A673 (cell line): ENCODE measurements around the gene FRMPD1. TPM values are rescaled to one million over a fixed set of nuclear protein-coding genes. Genes with fewer than 3 reads are reported as not detected.
"Not testable (repeated sequence)": the region's sequence is repeated elsewhere in the genome, so short reads cannot be mapped to it uniquely, and the experiment has no call there.

Source experiments
- Bru-seq: library from RNA; stranded (reverse); fragments of 400-500 nt; gene quantifications from one replicate; lab custom pipeline; 2021; lab: Mats Ljungman, UMichigan
- BruChase-seq, 2 experiments: library from RNA; stranded (reverse); fragments of 400-500 nt; gene quantifications; one replicate each; lab custom pipeline; 2021; lab: Mats Ljungman, UMichigan
- BruUV-seq: library from RNA; stranded (reverse); fragments of 400-500 nt; replicated peaks from 2 replicates; lab custom pipeline; 2021; lab: Mats Ljungman, UMichigan
- CTCF ChIA-PET: fragments of 300-600 bp; sonication (Branson Sonifier 250); formaldehyde crosslinking; loops from one replicate; lab custom pipeline; 2022; ENCODE audit warnings: antibody characterized with exemption; lab: Charles Lee
- POLR2A ChIA-PET: fragments of 300-600 bp; sonication (Branson Sonifier 250); formaldehyde crosslinking; loops from one replicate; lab custom pipeline; 2022; ENCODE audit warnings: antibody characterized with exemption; ENCODE audit not compliant: low non-redundant PET; lab: Charles Lee
- DNase-seq: peaks from one replicate; pipeline ENCODE4 v3.0.0-alpha.2; 2015; ENCODE audit warnings: low spot score
- H3K27ac ChIP-seq: fragments of 200-600 bp; sonication (generic); 2 replicates; pipeline ENCODE4 v1.5.1; 2016; ENCODE audit warnings: mixed run types, low read depth, mild to moderate bottlenecking, mixed read lengths, antibody characterized with exemption, low read length; ENCODE audit not compliant: poor library complexity, severe bottlenecking
- H3K27me3 ChIP-seq: fragments of 200-600 bp; sonication (generic); replicated peaks from 2 replicates; pipeline ENCODE4 v1.6.1; 2017; ENCODE audit warnings: mixed run types, low read depth, mild to moderate bottlenecking, mixed read lengths, antibody characterized with exemption, low read length; ENCODE audit not compliant: insufficient read depth, poor library complexity
- H3K36me3 ChIP-seq: fragments of 200-600 bp; sonication (generic); 2 replicates; pipeline ENCODE4 v1.6.1; 2016; ENCODE audit warnings: mixed run types, mild to moderate bottlenecking, mixed read lengths, antibody characterized with exemption, low read length; ENCODE audit not compliant: insufficient read depth, poor library complexity, severe bottlenecking
- H3K4me1 ChIP-seq: fragments of 200-600 bp; sonication (generic); 2 replicates; pipeline ENCODE4 v1.6.1; 2017; ENCODE audit warnings: mixed run types, mild to moderate bottlenecking, mixed read lengths, antibody characterized with exemption, low read length; ENCODE audit not compliant: insufficient read depth, poor library complexity, severe bottlenecking
- H3K4me3 ChIP-seq: fragments of 200-600 bp; sonication (generic); 2 replicates; pipeline ENCODE4 v1.5.1; 2016; ENCODE audit warnings: low read depth, mixed run types, mild to moderate bottlenecking, mixed read lengths, low read length; ENCODE audit not compliant: poor library complexity, severe bottlenecking
- H3K9me3 ChIP-seq: fragments of 200-600 bp; sonication (generic); 2 replicates; pipeline ENCODE4 v1.6.1; 2016; ENCODE audit warnings: mixed run types, low read depth, mild to moderate bottlenecking, mixed read lengths, antibody characterized with exemption, low read length; ENCODE audit not compliant: poor library complexity, severe bottlenecking
- CTCF ChIP-seq: fragments of 300-800, 200-600 bp; sonication (generic); conservative IDR thresholded peaks from 2 replicates; pipeline ENCODE4 v1.5.1; 2017; ENCODE audit warnings: low read depth, mild to moderate bottlenecking, antibody characterized with exemption, low read length, moderate library complexity, mixed read lengths
- EZH2 ChIP-seq: fragments of 200-600 bp; sonication (generic); IDR thresholded peaks from 2 replicates; pipeline ENCODE4 v1.6.1; 2017; ENCODE audit warnings: borderline replicate concordance, low read depth, mild to moderate bottlenecking, mixed read lengths, antibody characterized with exemption, low read length; ENCODE audit not compliant: poor library complexity, severe bottlenecking
- intact Hi-C: fragments of 100-400 bp; cut with micrococcal nuclease; formaldehyde crosslinking; loops from one replicate; pipeline ENCODE4 v1.10.0; 2022; ENCODE audit not compliant: unreplicated experiment
- long read RNA-seq: library from polyadenylated mRNA; stranded (forward); transcript quantifications from one replicate; pipeline ENCODE4 v2.0.0, GENCODE V29; 2022
- total RNA-seq: library from RNA; stranded (reverse); gene quantifications from 2 replicates; pipeline ENCODE4 v1.2.3, GENCODE V29; 2021

The FRMPD1 gene
- total RNA-seq (not detected in 2 replicates), Bru-seq, nascent RNA (percentile 1 among the genes with signal in this experiment), BruChase-seq, experiment 1, labeled RNA remaining after a 2-hour chase (percentile 1 among the genes with signal in this experiment), BruChase-seq, experiment 2, labeled RNA remaining after a 6-hour chase (percentile 3 among the genes with signal in this experiment)
- long read RNA-seq: 0 reads

- BruUV-seq: no TSS peak
- intact Hi-C loops: loop anchor here (5.0 kb wide), 1 partner anchor 46 kb away; no protein-coding TSS in a partner anchor
- Histone ChIP-seq H3K27ac (no peak within 1 kb of the TSS), H3K27me3 (peaks cover 73% of the 10 kb centered on the region), H3K4me3 (peak within 1 kb of the TSS; percentile 52), H3K9me3 (no peaks in the 10 kb centered on the region), H3K36me3 (no peaks in the 10 kb centered on the region), H3K4me1 (peaks cover 4% of the 10 kb centered on the region)
- TF ChIP-seq CTCF (no peak), EZH2 (peak; percentile 61)
- DNase-seq: peak; percentile 56
- CTCF ChIA-PET: no interaction called here
- POLR2A ChIA-PET: no interaction called here
Measured at GRCh38 chr9:37650873-37651768, at the start of gene FRMPD1. Gene FRMPD1, plus strand, starts transcription at chr9:37650954. Its CDS starts 41,688 bp downstream, at chr9:37692642.

GRCh38 chr9:37602061-37602460, 48.7 kb upstream of the FRMPD1 start:
- CTCF ChIA-PET: not testable (repeated sequence)

GRCh38 chr9:37602817-37603216, 47.9 kb upstream of the FRMPD1 start:
- Histone ChIP-seq H3K36me3 (no peaks in the 10 kb centered on the region), H3K4me1 (no peaks in the 10 kb centered on the region), H3K9me3 (no peaks in the 10 kb centered on the region), H3K27ac (no peak overlapping the region), H3K27me3 (peaks cover 11% of the 10 kb centered on the region), H3K4me3 (no peak overlapping the region)
- intact Hi-C loops: loop anchor here (10.0 kb wide), 1 partner anchor 62 kb away; no protein-coding TSS in a partner anchor
- TF ChIP-seq EZH2 (no peak), CTCF (no peak)
- ChIA-PET CTCF (no interaction called here), POLR2A (no interaction called here)
- no TSS peak for BruUV-seq
- no peak for DNase-seq

More at GRCh38 chr9:37602061-37602460, 48.7 kb upstream of the FRMPD1 start:
- BruUV-seq, H3K27ac ChIP-seq, H3K4me3 ChIP-seq, DNase-seq, H3K36me3 ChIP-seq, H3K9me3 ChIP-seq, H3K4me1 ChIP-seq, POLR2A ChIA-PET: not testable (repeated sequence)
- H3K27me3 ChIP-seq: peaks cover 11% of the 10 kb centered on the region
- intact Hi-C loops: loop anchor here (10.0 kb wide), 1 partner anchor 63 kb away; no protein-coding TSS in a partner anchor
